Measurements from ENCODE around the gene CDR2.
A peak's percentile ranks its signal among the peaks of the same experiment; 100 is the strongest.
"Not testable (repeated sequence)": the region's sequence is repeated elsewhere in the genome, so short reads cannot be mapped to it uniquely, and the experiment has no call there.

The CDR2 gene

DNA sequence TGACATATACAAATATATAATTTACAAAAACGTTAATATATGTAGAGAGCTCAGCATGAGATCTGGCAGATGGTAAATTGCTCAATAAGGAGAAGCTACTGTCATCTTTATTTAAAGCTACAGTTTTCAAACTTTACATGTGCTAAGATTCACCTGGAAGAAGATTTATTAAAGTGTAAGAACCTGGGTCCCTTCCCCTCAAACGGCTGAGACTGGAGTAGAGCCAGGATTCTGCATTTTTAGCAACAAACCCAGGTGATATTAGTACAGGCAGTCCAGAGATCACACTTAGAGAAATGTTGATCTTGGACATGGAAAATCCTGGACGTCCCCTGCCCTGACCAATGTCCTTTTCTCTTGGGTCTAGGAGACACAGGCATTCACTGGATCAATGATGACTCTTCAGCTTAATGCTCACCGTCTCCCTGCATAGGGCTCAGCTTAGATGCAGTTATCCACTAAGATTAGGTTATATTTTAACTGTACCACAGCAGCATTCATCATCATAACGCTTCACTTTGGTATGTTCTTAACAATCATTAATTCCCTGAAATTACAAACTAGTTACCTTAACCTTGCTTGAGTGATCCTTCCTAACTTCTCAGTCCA is 20.4 kb downstream of the CDR2 start:
- H3K4me3 ChIP-seq (ENCODE audit: low read depth, low read length) = no peak overlapping the region
- no peak for DNase-seq (ENCODE audit: low read depth)
- TF ChIP-seq, protein P1, sequence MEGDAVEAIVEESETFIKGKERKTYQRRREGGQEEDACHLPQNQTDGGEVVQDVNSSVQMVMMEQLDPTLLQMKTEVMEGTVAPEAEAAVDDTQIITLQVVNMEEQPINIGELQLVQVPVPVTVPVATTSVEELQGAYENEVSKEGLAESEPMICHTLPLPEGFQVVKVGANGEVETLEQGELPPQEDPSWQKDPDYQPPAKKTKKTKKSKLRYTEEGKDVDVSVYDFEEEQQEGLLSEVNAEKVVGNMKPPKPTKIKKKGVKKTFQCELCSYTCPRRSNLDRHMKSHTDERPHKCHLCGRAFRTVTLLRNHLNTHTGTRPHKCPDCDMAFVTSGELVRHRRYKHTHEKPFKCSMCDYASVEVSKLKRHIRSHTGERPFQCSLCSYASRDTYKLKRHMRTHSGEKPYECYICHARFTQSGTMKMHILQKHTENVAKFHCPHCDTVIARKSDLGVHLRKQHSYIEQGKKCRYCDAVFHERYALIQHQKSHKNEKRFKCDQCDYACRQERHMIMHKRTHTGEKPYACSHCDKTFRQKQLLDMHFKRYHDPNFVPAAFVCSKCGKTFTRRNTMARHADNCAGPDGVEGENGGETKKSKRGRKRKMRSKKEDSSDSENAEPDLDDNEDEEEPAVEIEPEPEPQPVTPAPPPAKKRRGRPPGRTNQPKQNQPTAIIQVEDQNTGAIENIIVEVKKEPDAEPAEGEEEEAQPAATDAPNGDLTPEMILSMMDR (IDR thresholded peaks at IDR 0.05; ENCODE audit: insufficient read depth, low read depth, low read length, missing control alignments) = no peak

DNA sequence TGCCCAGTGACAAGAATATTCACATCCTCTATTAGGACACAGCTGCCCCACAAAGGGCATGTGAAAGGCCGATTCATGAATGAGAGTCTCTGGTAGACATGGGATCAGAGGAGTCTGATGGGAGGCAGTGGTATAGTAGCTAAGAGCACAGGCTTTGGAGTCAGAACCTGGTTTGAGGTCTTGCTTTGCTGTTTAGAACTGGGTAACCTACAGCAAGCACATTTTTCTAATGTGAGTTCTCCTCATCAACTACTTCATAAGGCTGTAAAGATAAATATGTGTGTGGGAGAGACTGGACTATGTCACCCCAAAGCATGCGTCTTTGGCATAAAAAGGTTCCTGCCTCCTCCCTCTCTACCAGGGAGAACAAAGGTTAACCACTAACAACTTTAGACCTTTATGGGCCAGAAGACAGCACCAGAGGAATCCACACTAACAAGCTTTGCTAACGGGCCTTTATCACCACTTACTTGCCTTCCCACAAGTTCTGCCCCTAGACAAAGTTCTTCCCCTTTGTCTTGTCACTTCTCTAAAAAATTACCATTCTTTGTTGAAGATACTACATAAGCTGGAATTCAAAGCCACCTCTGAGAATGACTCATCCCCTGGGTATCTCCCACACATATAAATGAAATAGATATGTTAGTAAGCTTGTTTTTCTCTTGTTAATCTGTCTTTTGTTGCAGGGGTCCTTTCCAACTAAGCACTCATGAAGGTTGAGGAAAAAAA is 21.1 kb downstream of the CDR2 start:
- TF ChIP-seq, protein P1 (IDR thresholded peaks at IDR 0.05; ENCODE audit: insufficient read depth, low read depth, low read length, missing control alignments) = no peak
- no peak overlapping the region for H3K4me3 ChIP-seq (ENCODE audit: low read depth, low read length)
- peak; percentile 53 for DNase-seq (ENCODE audit: low read depth)

GRCh38 chr16:22352723-22353122 is 21.7 kb downstream of the CDR2 start:
- H3K4me3 ChIP-seq (ENCODE audit: low read depth, low read length) = no peak overlapping the region
- DNase-seq (ENCODE audit: low read depth) = no peak
- TF ChIP-seq, protein P1 (IDR thresholded peaks at IDR 0.05; ENCODE audit: insufficient read depth, low read depth, low read length, missing control alignments) = no peak

GRCh38 chr16:22352140-22352539 is 22.3 kb downstream of the CDR2 start:
- TF ChIP-seq, protein P1 (IDR thresholded peaks at IDR 0.05; ENCODE audit: insufficient read depth, low read depth, low read length, missing control alignments) = no peak
- no peak overlapping the region for H3K4me3 ChIP-seq (ENCODE audit: low read depth, low read length)
- no peak for DNase-seq (ENCODE audit: low read depth)

GRCh38 chr16:22351017-22351416 is 23.4 kb downstream of the CDR2 start:
- not testable (repeated sequence) for DNase-seq (ENCODE audit: low read depth); H3K4me3 ChIP-seq (ENCODE audit: low read depth, low read length)

- no peak for DNase-seq (ENCODE audit: low read depth)
- TF ChIP-seq, protein P1 (IDR thresholded peaks at IDR 0.05; ENCODE audit: insufficient read depth, low read depth, low read length, missing control alignments) = no peak
- H3K4me3 ChIP-seq (ENCODE audit: low read depth, low read length) = no peak overlapping the region
Observed at GRCh38 chr16:22348291-22348690, 26.1 kb downstream of the CDR2 start.

DNA sequence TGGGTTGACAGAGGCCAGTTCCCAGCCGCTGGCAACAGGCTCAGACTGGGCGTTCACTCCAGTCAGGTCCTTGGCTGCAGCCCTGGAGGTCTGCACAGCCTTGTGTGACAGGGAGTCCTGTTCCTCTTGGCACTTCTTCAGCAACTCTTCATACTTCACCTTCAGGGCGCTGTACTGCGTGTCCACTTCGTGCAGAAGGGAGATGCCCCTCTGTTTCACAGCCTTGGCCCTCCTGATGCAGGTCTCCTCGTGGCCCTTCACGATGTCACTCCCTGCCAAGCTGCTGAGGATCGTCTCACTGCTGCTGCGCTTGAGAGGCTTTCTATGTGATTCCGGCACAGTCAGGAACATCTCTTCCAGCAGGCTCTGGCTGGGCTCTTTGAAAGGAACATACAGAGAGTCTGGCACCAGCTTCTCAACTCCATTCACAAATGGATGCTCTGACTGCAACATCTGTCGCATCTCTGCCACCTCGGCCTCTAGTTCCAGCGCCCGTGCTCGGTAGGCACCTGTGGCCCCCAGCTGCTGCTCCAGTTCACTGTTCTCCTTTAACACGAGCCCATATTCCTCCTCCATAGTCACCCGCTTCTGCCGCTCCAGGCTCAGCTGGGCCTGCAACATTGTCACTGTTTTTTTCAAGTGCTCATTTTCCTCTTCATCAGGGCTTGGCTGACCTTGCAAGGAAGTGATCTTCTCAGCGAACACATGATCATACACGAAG is 27.2 kb downstream of the CDR2 start:
- no peak for DNase-seq (ENCODE audit: low read depth)
- TF ChIP-seq, protein P1 (IDR thresholded peaks at IDR 0.05; ENCODE audit: insufficient read depth, low read depth, low read length, missing control alignments) = no peak
- no peak overlapping the region for H3K4me3 ChIP-seq (ENCODE audit: low read depth, low read length)
